Left ventricle myocardium inferior (tissue), 1 donor: ENCODE measurements around the gene SSB. TPM values are rescaled to one million over a fixed set of nuclear protein-coding genes. Genes with fewer than 3 reads are reported as not detected.

Source experiments
- DNase-seq: peaks from one replicate; pipeline ENCODE4 v3.0.0-alpha.2; 2020
- H3K27ac ChIP-seq: fragments of 200-600 bp; replicated peaks from 2 replicates; pipeline ENCODE4 v1.8.0; 2021
- H3K27me3 ChIP-seq: fragments of 200-600 bp; 2 replicates; pipeline ENCODE4 v1.8.0; 2021; ENCODE audit warnings: low read depth
- H3K36me3 ChIP-seq: fragments of 200-600 bp; 2 replicates; pipeline ENCODE4 v1.8.0; 2021
- H3K4me1 ChIP-seq: fragments of 200-600 bp; 2 replicates; pipeline ENCODE4 v1.8.0; 2021
- H3K4me3 ChIP-seq: fragments of 200-600 bp; 2 replicates; pipeline ENCODE4 v1.8.0; 2021; ENCODE audit warnings: mild to moderate bottlenecking, moderate library complexity
- H3K9me3 ChIP-seq: fragments of 200-600 bp; replicated peaks from 2 replicates; pipeline ENCODE4 v1.8.0; 2021
- CTCF ChIP-seq: fragments of 200-600 bp; IDR thresholded peaks from 2 replicates; pipeline ENCODE4 v1.8.0; 2021; ENCODE audit warnings: antibody characterized with exemption, mild to moderate bottlenecking, borderline replicate concordance
- intact Hi-C: fragments of 100-400 bp; cut with micrococcal nuclease; formaldehyde crosslinking; loops from one replicate; pipeline ENCODE4 v1.11.0; 2022
- long read RNA-seq: library from polyadenylated mRNA; unstranded; transcript quantifications from one replicate; pipeline ENCODE4 v2.0.0, GENCODE V29; 2021
- total RNA-seq: library from RNA; stranded (reverse); fragmentation: NEBNext Ultra II Directional; extraction: Animal tissue kit (Norgen Biotek cat#: 25700); gene quantifications from one replicate; pipeline ENCODE4 v1.2.1, GENCODE V29; 2021
- donor health status: DM: no; HTN: yes; CAD: no; lungs with severe emphysema.

Gene SSB
- 54.8 TPM for total RNA-seq
- long read RNA-seq, transcript SSB-201 (12 exons, 1,709 nt): major isoform, 63 of 68 reads
- long read RNA-seq, partial matches to known transcripts: 2 of 68 reads
- long read RNA-seq, other reads (novel, unspliced or antisense): 3 of 68 reads

DNA sequence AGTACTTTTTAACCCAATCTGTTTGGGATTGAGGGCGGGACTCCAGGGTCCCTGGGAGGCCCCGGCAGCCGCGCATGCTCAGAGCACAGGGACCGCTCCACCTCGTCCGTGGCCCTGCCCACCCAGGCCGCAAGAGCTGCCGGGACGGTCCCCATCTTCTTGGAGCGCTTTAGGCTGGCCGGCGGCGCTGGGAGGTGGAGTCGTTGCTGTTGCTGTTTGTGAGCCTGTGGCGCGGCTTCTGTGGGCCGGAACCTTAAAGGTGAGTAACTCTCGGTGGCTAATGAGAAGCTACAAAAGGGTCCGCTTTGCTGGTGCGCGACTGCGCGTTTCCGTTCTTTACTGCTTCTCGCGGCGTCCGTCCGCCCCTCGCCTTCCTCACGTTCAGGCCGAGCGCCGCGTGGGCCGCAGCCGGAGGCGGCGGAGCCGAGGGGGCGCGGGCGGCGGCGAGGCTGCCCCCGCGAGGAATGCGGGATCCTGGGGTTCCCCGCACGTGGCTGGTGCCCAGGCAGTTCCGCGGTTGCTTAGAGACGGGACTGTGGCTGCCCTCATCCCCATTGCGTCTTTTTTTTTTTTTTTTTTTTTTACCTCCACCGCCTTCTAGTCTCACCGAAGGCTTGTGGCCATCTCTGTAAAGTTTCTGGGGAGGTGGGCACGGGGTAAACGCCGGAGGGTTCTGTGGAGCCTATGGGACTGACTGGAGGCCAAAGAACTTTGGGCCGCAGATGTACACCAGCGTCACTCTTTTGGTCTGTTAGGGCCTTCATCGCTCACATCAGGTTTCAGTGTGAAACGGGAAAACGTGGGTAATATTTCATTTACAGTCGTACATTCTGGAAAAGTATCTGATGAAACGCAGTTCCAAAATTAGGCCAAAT lies at the start of gene SSB:
SSB (plus strand) TSS at position 154 of the 875 bp plus-strand sequence. CDS start 2,090 bp downstream, outside the sequence.
- Histone ChIP-seq H3K27me3 (no peaks in the 10 kb centered on the region), H3K4me1 (peaks cover 44% of the 10 kb centered on the region), H3K36me3 (peaks cover 30% of the 10 kb centered on the region), H3K27ac (peak within 1 kb of the TSS; percentile 91), H3K4me3 (peak within 1 kb of the TSS; percentile 94), H3K9me3 (no peaks in the 10 kb centered on the region)
- peak; percentile 94 for DNase-seq
- no peak for TF ChIP-seq CTCF
- intact Hi-C loops: no loop called here

GRCh38 chr2:169752752-169753151 lies 45.9 kb upstream of the SSB start:
- no peak for DNase-seq
- Histone ChIP-seq H3K4me3 (no peak overlapping the region), H3K36me3 (no peaks in the 10 kb centered on the region), H3K4me1 (no peaks in the 10 kb centered on the region), H3K9me3 (no peaks in the 10 kb centered on the region), H3K27ac (no peak overlapping the region), H3K27me3 (no peaks in the 10 kb centered on the region)
- no peak for TF ChIP-seq CTCF
- intact Hi-C loops: no loop called here

DNA sequence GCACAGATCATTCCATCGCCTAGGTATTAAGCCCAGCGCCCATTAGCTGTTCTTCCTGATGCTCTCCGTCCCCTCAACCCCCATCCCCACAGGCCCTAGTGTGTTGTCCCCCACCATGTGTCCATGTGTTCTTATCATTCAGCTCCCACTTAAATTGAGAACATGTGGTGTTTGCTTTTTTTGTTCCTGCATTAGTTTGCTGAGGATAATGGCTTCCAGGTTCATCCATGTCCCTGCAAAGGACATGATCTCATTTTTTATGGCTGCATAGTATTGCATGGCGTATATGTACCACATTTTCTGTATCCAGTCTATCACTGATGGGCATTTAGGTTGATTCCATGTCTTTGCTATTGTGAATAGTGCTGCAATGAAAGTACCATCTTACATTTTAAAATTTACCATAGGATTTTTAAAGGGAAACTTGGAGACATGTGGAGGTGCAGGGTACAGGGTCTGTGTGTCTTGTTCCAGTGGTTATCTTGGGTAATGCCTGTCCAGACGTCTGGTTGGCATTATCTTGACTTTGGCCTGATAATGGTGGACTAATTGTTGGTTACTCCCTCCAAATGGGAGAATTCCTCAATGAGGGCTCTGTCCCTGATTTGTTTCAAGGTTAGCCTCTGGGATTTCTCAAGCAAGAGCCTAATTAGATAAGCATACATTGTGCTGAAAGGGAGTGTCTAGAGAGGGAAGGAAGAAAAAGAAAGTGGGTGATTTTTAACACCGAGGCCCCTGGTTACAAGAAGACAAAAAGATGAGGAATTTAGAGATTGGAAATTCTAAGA lies 43.4 kb upstream of the SSB start:
- no peak overlapping the region for H3K4me3 ChIP-seq
- H3K36me3 ChIP-seq: no peaks in the 10 kb centered on the region
- intact Hi-C loops: no loop called here
- no peaks in the 10 kb centered on the region for H3K9me3 ChIP-seq
- H3K4me1 ChIP-seq: no peaks in the 10 kb centered on the region
- no peak for DNase-seq
- H3K27me3 ChIP-seq: no peaks in the 10 kb centered on the region
- H3K27ac ChIP-seq: no peak overlapping the region
- no peak for TF ChIP-seq CTCF

- Histone ChIP-seq H3K4me3 (no peak overlapping the region), H3K36me3 (no peaks in the 10 kb centered on the region), H3K27ac (no peak overlapping the region), H3K4me1 (no peaks in the 10 kb centered on the region), H3K27me3 (no peaks in the 10 kb centered on the region), H3K9me3 (no peaks in the 10 kb centered on the region)
- intact Hi-C loops: no loop called here
- no peak for DNase-seq
- TF ChIP-seq CTCF: no peak
Observed at GRCh38 chr2:169756342-169756741, 42.3 kb upstream of the SSB start.

DNA sequence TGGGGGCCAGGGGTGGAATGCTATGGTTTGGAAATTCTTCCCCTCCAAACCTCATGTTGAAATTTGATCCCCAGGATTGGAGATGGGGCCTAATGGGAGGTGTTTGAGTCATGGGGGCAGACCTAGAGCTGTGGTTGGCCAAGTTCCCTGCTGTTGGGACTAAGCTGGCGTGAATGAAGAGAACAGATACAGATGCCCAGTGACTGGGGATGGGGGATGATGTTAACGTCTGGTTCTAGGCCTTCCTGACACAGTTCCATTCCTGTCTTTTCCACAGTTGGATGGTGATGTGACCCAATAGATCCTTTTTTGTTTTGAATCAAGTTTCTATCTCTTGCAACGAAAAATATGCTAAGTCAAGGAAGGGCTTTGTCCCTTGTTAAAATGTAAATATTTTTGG lies 41.3 kb upstream of the SSB start:
- Histone ChIP-seq H3K4me3 (no peak overlapping the region), H3K36me3 (no peaks in the 10 kb centered on the region), H3K4me1 (no peaks in the 10 kb centered on the region), H3K27me3 (no peaks in the 10 kb centered on the region), H3K9me3 (peaks cover 3% of the 10 kb centered on the region), H3K27ac (no peak overlapping the region)
- intact Hi-C loops: no loop called here
- no peak for DNase-seq
- no peak for TF ChIP-seq CTCF
